Esophagus (tissue), 2 donors: ENCODE data around the gene RECQL5. TPM values are rescaled to one million over a fixed set of nuclear protein-coding genes. Genes with fewer than 3 reads are reported as not detected.

Source experiments
- H3K27ac ChIP-seq, 2 donors: one replicate each; pipeline ENCODE4 v1.5.1; 2013; ENCODE audit warnings: low read depth in 2 of 2, mild to moderate bottlenecking in 2 of 2, inconsistent platforms in 1 of 2, low read length in 1 of 2, moderate library complexity in 1 of 2
- H3K27me3 ChIP-seq, 2 donors: one replicate each; pipeline ENCODE4 v1.6.1; 2013; ENCODE audit warnings: low read length in 2 of 2, control low read depth in 1 of 2, mild to moderate bottlenecking in 1 of 2; ENCODE audit not compliant: insufficient read depth in 2 of 2, control insufficient read depth in 1 of 2
- H3K36me3 ChIP-seq, 2 donors: one replicate each; pipeline ENCODE4 v1.6.1; 2013; ENCODE audit warnings: low read length in 1 of 2; ENCODE audit not compliant: control insufficient read depth in 2 of 2, insufficient read depth in 2 of 2
- H3K4me1 ChIP-seq, 2 donors: one replicate each; pipeline ENCODE4 v1.6.1; 2013; ENCODE audit warnings: low read length in 1 of 2; ENCODE audit not compliant: control insufficient read depth in 2 of 2, insufficient read depth in 2 of 2
- H3K4me3 ChIP-seq, 2 donors: one replicate each; pipeline ENCODE4 v1.5.1; 2013; ENCODE audit warnings: low read length in 2 of 2, mild to moderate bottlenecking in 2 of 2, low read depth in 1 of 2, moderate library complexity in 1 of 2
- H3K9me3 ChIP-seq, 2 donors: one replicate each; pipeline ENCODE4 v1.6.1; 2013; ENCODE audit warnings: mild to moderate bottlenecking in 2 of 2, low read depth in 1 of 2, low read length in 1 of 2, moderate library complexity in 1 of 2; ENCODE audit not compliant: control insufficient read depth in 2 of 2, insufficient read depth in 1 of 2
- WGBS, 2 donors: extraction: QIAGEN DNeasy Blood & Tissue Kit; methylation state at CpG; one replicate each; pipeline ENCODE4 v1.1.7; 2013; 5-methylcytosine and 5-hydroxymethylcytosine counted together
- polyA plus RNA-seq, 2 donors: library from polyadenylated mRNA; stranded (reverse); fragments of 200-250 nt; gene quantifications; one replicate each; pipeline ENCODE4 v1.2.3, GENCODE V29; 2013
- donor health status: healthy with polysubstance abuse.
- donor health status: Bipolar disorder and iron deficiency.

The RECQL5 gene
- polyA plus RNA-seq, 2 donors, result 46.9 to 136 TPM

- H3K27me3 ChIP-seq, result no peaks in the 10 kb centered on the region
- H3K4me1 ChIP-seq, result peaks cover 10 to 28% of the 10 kb centered on the region in 2 donors
- peaks cover 0 to 9% of the 10 kb centered on the region in 2 donors for H3K36me3 ChIP-seq
- no peaks in the 10 kb centered on the region for H3K9me3 ChIP-seq
- no peak overlapping the region for H3K4me3 ChIP-seq
- 90 to 95% methylated on average over 7 of the region's 7 CpGs for WGBS, 2 donors
- H3K27ac ChIP-seq, result no peak overlapping the region
Observed at GRCh38 chr17:75637551-75637950, 29.4 kb downstream of the RECQL5 start.

- peaks cover 10 to 27% of the 10 kb centered on the region in 2 donors for H3K4me1 ChIP-seq
- H3K9me3 ChIP-seq, result no peaks in the 10 kb centered on the region
- H3K27me3 ChIP-seq, result no peaks in the 10 kb centered on the region
- H3K4me3 ChIP-seq, result no peak overlapping the region
- H3K36me3 ChIP-seq, result peaks cover 0 to 9% of the 10 kb centered on the region in 2 donors
- 77 to 81% methylated on average over 13 of the region's 13 CpGs for WGBS, 2 donors
- H3K27ac ChIP-seq, result no peak overlapping the region
Observed at GRCh38 chr17:75637143-75637538, 29.8 kb downstream of the RECQL5 start.

- Histone ChIP-seq H3K9me3 (no peaks in the 10 kb centered on the region), H3K27ac (no peak overlapping the region), H3K27me3 (no peaks in the 10 kb centered on the region), H3K4me1 (peaks cover 10 to 21% of the 10 kb centered on the region in 2 donors), H3K36me3 (peaks cover 0 to 9% of the 10 kb centered on the region in 2 donors), H3K4me3 (no peak overlapping the region)
- WGBS, 2 donors, result 89 to 92% methylated on average over 19 of the region's 19 CpGs
Observed at GRCh38 chr17:75636381-75637142, 30.4 kb downstream of the RECQL5 start.

- Histone ChIP-seq H3K27ac (peak overlapping the region in 1 of 2 donors; percentile 20), H3K9me3 (no peaks in the 10 kb centered on the region), H3K4me3 (no peak overlapping the region), H3K36me3 (peaks cover 0 to 10% of the 10 kb centered on the region in 2 donors), H3K4me1 (peaks cover 10 to 18% of the 10 kb centered on the region in 2 donors), H3K27me3 (no peaks in the 10 kb centered on the region)
- 60 to 84% methylated on average over 16 of the region's 16 CpGs for WGBS, 2 donors
Observed at GRCh38 chr17:75635610-75636202, 31.2 kb downstream of the RECQL5 start.

- peaks cover 10 to 14% of the 10 kb centered on the region in 2 donors for H3K4me1 ChIP-seq
- H3K27me3 ChIP-seq, result no peaks in the 10 kb centered on the region
- H3K9me3 ChIP-seq, result no peaks in the 10 kb centered on the region
- 83 to 85% methylated on average over 20 of the region's 20 CpGs for WGBS, 2 donors
- H3K4me3 ChIP-seq, result peak overlapping the region in 1 of 2 donors; percentile 0
- H3K36me3 ChIP-seq, result peaks cover 0 to 13% of the 10 kb centered on the region in 2 donors
- H3K27ac ChIP-seq, result no peak overlapping the region
Observed at GRCh38 chr17:75634754-75635609, 32.0 kb downstream of the RECQL5 start.

GRCh38 chr17:75634376-75634740 lies 32.6 kb downstream of the RECQL5 start:
- H3K27me3 ChIP-seq, result no peaks in the 10 kb centered on the region
- no peaks in the 10 kb centered on the region for H3K9me3 ChIP-seq
- 78% methylated on average over 9 of the region's 9 CpGs for WGBS, 2 donors
- peaks cover 0 to 13% of the 10 kb centered on the region in 2 donors for H3K36me3 ChIP-seq
- H3K4me3 ChIP-seq, result peak overlapping the region in 1 of 2 donors; percentile 7
- peak overlapping the region; percentile 84 to 89 for H3K27ac ChIP-seq
- H3K4me1 ChIP-seq, result peaks cover 10 to 13% of the 10 kb centered on the region in 2 donors

- 14% methylated on average over 27 of the region's 27 CpGs for WGBS, 2 donors
- Histone ChIP-seq H3K4me1 (peaks cover 10 to 13% of the 10 kb centered on the region in 2 donors), H3K36me3 (peaks cover 0 to 15% of the 10 kb centered on the region in 2 donors), H3K4me3 (peak overlapping the region; percentile 7 to 24), H3K27ac (peak overlapping the region; percentile 84 to 89), H3K27me3 (no peaks in the 10 kb centered on the region), H3K9me3 (no peaks in the 10 kb centered on the region)
Observed at GRCh38 chr17:75633486-75634375, 33.2 kb downstream of the RECQL5 start.

- no peaks in the 10 kb centered on the region for H3K27me3 ChIP-seq
- peak within 1 kb of the TSS; percentile 84 to 89 for H3K27ac ChIP-seq
- WGBS, 2 donors, result 13 to 16% methylated on average over 19 of the region's 19 CpGs
- peaks cover 0 to 23% of the 10 kb centered on the region in 2 donors for H3K36me3 ChIP-seq
- H3K9me3 ChIP-seq, result no peaks in the 10 kb centered on the region
- peaks cover 10 to 13% of the 10 kb centered on the region in 2 donors for H3K4me1 ChIP-seq
- peak within 1 kb of the TSS; percentile 7 to 24 for H3K4me3 ChIP-seq
Observed at GRCh38 chr17:75632863-75633485, 34.0 kb downstream of the RECQL5 start, which contains the start of gene SMIM5. Gene SMIM5 (plus strand): TSS chr17:75633434. CDS start chr17:75640202, 6,768 bp downstream.
